K562 (cell line): ENCODE results near the gene SGTB. TPM values are rescaled to one million over a fixed set of nuclear protein-coding genes. Genes with fewer than 3 reads are reported as not detected.

Source experiments
- CBX8 ChIP-seq: fragments of 200-600 bp; sonication (generic); IDR thresholded peaks from 2 replicates; pipeline ENCODE4 v1.6.1; 2012; ENCODE audit warnings: borderline replicate concordance, mixed run types, low read depth, mild to moderate bottlenecking, moderate library complexity, mixed read lengths, low read length, control low read depth, inconsistent platforms; ENCODE audit not compliant: poor library complexity, severe bottlenecking; ENCODE audit errors: extremely low read depth
- FOXJ2 ChIP-seq: fragments of 200-800 bp; sonication (Bioruptor generic); IDR thresholded peaks from 2 replicates; pipeline ENCODE4 v1.6.1; 2016; ENCODE audit warnings: missing genetic modification characterization, missing compliant biosample characterization
- FOXP1 ChIP-seq: sonication (generic); formaldehyde crosslinking; IDR thresholded peaks from 2 replicates; pipeline ENCODE4 v1.8.0; 2022; ENCODE audit warnings: mild to moderate bottlenecking, missing genetic modification reagents
- MAZ ChIP-seq, 2 experiments: fragments of 450-650 bp in 1 of 2; sonication (generic) in 1 of 2; formaldehyde crosslinking; IDR thresholded peaks in 1 of 2; conservative IDR thresholded peaks in 1 of 2; 2 replicates each; pipeline versions ENCODE4 v1.4.0 to v1.5.0; 2020; ENCODE audit warnings: mild to moderate bottlenecking in 1 of 2, missing genetic modification reagents in 1 of 2
- POLR2A ChIP-seq: fragments of 450-650 bp; conservative IDR thresholded peaks from 2 replicates; pipeline ENCODE4 v1.6.1; 2016
- POLR2B ChIP-seq: fragments of 450-650 bp; IDR thresholded peaks from 2 replicates; pipeline ENCODE4 v1.6.1; 2018; ENCODE audit warnings: low read depth; ENCODE audit not compliant: partially characterized antibody
- POLR2H ChIP-seq: IDR thresholded peaks from 2 replicates; pipeline ENCODE4 v1.6.1; 2016; ENCODE audit warnings: missing genetic modification characterization, low read depth, mild to moderate bottlenecking, control low read depth, missing compliant biosample characterization, moderate library complexity
- PURB ChIP-seq: sonication (generic); formaldehyde crosslinking; IDR thresholded peaks from 2 replicates; pipeline ENCODE4 v1.9.0; 2021; ENCODE audit warnings: low read depth, mild to moderate bottlenecking, missing genetic modification reagents
- SOX6 ChIP-seq: fragments of 450-650 bp; IDR thresholded peaks from 2 replicates; pipeline ENCODE4 v1.6.1; 2014; ENCODE audit warnings: mild to moderate bottlenecking
- U2AF1 ChIP-seq: fragments of 200-400 bp; formaldehyde crosslinking; optimal IDR thresholded peaks from 2 replicates; pipeline ENCODE3; 2017; ENCODE audit warnings: mild to moderate bottlenecking, low read depth, low read length, moderate library complexity
- ZNF583 ChIP-seq: fragments of 250-450 bp; sonication (Bioruptor Pico); IDR thresholded peaks from 2 replicates; pipeline ENCODE4 v1.4.0; 2020
- polyA plus RNA-seq, 8 experiments: library from polyadenylated mRNA; depleted of rRNA in 4 of 8; stranded (reverse) in 5 of 8; unstranded in 3 of 8; fragments of >200 nt; fragmentation: Nextera tagmentation in 2 of 8; fragmentation: Illumina TruSeq in 1 of 8; extraction: Ambion mirVana in 2 of 8; extraction: Trizol in 1 of 8; gene quantifications; 2 replicates each; pipeline versions ENCODE4 v1.2.1 to v1.2.3, GENCODE V29; 2011 to 2014; ENCODE audit warnings: inconsistent platforms in 1 of 8, missing spikeins in 1 of 8
- total RNA-seq, 7 experiments: library from RNA; depleted of rRNA in 6 of 7; stranded (reverse); fragments of >200 nt in 6 of 7; fragmentation: Illumina TruSeq in 2 of 7; extraction: Trizol in 2 of 7; gene quantifications; 2 replicates each; pipeline versions ENCODE4 v1.2.1 to v1.2.3, GENCODE V29; 2011 to 2021; ENCODE audit warnings: low replicate concordance in 1 of 7
- TF ChIP-seq, protein P1 (sequence below): fragments of 450-650 bp; IDR thresholded peaks from 2 replicates; pipeline ENCODE4 v1.7.0; 2016; ENCODE audit warnings: borderline replicate concordance
- TF ChIP-seq, protein P2 (sequence below): sonication (generic); formaldehyde crosslinking; IDR thresholded peaks from 2 replicates; pipeline ENCODE4 v1.8.0; 2023; ENCODE audit warnings: mild to moderate bottlenecking, missing genetic modification reagents
- TF ChIP-seq, protein P3 (sequence below): sonication (generic); formaldehyde crosslinking; IDR thresholded peaks from 2 replicates; pipeline ENCODE4 v1.8.1; 2023; ENCODE audit warnings: mild to moderate bottlenecking, missing genetic modification reagents
- TF ChIP-seq, protein P4 (sequence below): fragments of 450-650 bp; IDR thresholded peaks from 2 replicates; pipeline ENCODE4 v1.6.1; 2017; ENCODE audit warnings: mild to moderate bottlenecking, moderate library complexity
- TF ChIP-seq, protein P5 (sequence below): fragments of 250-450 bp; sonication (Bioruptor Pico); IDR thresholded peaks from 2 replicates; pipeline ENCODE4 v1.9.0; 2021; ENCODE audit warnings: mild to moderate bottlenecking, inconsistent platforms
- TF ChIP-seq, protein P6 (sequence below): sonication (generic); formaldehyde crosslinking; IDR thresholded peaks from 2 replicates; pipeline ENCODE4 v1.8.0; 2022; ENCODE audit warnings: mild to moderate bottlenecking, low read depth, missing genetic modification reagents

Gene SGTB
- total and polyA plus RNA-seq, 9 of the 15 experiments (the other 6 are each of a cell fraction or from before 2014, with no cell fraction given) = 1.3 to 8.4 (median 4.8) TPM

DNA sequence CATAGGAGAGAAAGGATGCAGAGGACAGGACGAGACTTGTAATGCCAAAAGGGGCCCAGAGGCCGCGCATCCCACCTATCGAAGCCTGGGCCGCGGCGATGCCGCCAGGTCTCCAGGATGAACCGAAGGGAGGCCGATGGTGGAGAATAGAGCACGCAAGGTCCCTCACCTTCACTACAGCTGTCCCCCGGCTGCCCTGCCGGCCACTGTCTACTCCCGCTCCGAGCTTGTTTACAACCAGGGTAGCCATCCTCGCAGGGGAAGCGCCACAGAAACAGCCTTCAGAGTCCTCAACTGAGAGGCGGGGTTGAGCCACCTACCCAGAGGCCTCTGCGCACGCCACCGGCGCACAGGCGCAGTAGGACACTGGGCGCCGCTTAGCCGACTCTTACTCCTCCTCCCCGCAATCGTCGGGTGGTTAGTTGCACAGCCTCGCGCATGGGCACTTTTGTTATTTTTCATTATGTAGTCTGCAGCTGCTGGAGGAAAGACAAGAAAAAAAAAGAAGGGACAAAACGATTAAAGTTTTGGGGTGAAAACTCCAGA is 97.8 kb downstream of the SGTB start, which contains the start of gene TRIM23 (continued):
- TF ChIP-seq POLR2A (peak; percentile 77; the same call in 1 of the 2 replicates), FOXP1 (peak; percentile 68; the same call in 1 of the 2 replicates), SOX6 (no peak), PURB (CRISPR knock-in tag) (no peak), CBX8 (no peak), ZNF583 (CRISPR knock-in tag) (no peak), POLR2B (peak; percentile 67), FOXJ2 (tag) (peak; percentile 65; the same call in 1 of the 2 replicates), MAZ (CRISPR knock-in tag; conservative IDR thresholded peaks at IDR 0.05 in 1 of 2, IDR thresholded peaks at IDR 0.05 in 1 of 2) (peak in 1 of 2 experiments; percentile 66; a peak in 3 of 4 replicates), U2AF1 (no peak), POLR2H (no peak)
- TF ChIP-seq, protein P1, sequence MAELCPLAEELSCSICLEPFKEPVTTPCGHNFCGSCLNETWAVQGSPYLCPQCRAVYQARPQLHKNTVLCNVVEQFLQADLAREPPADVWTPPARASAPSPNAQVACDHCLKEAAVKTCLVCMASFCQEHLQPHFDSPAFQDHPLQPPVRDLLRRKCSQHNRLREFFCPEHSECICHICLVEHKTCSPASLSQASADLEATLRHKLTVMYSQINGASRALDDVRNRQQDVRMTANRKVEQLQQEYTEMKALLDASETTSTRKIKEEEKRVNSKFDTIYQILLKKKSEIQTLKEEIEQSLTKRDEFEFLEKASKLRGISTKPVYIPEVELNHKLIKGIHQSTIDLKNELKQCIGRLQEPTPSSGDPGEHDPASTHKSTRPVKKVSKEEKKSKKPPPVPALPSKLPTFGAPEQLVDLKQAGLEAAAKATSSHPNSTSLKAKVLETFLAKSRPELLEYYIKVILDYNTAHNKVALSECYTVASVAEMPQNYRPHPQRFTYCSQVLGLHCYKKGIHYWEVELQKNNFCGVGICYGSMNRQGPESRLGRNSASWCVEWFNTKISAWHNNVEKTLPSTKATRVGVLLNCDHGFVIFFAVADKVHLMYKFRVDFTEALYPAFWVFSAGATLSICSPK = no peak
- TF ChIP-seq, protein P2, sequence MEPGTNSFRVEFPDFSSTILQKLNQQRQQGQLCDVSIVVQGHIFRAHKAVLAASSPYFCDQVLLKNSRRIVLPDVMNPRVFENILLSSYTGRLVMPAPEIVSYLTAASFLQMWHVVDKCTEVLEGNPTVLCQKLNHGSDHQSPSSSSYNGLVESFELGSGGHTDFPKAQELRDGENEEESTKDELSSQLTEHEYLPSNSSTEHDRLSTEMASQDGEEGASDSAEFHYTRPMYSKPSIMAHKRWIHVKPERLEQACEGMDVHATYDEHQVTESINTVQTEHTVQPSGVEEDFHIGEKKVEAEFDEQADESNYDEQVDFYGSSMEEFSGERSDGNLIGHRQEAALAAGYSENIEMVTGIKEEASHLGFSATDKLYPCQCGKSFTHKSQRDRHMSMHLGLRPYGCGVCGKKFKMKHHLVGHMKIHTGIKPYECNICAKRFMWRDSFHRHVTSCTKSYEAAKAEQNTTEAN (CRISPR knock-in tag) = no peak
- TF ChIP-seq, protein P3, sequence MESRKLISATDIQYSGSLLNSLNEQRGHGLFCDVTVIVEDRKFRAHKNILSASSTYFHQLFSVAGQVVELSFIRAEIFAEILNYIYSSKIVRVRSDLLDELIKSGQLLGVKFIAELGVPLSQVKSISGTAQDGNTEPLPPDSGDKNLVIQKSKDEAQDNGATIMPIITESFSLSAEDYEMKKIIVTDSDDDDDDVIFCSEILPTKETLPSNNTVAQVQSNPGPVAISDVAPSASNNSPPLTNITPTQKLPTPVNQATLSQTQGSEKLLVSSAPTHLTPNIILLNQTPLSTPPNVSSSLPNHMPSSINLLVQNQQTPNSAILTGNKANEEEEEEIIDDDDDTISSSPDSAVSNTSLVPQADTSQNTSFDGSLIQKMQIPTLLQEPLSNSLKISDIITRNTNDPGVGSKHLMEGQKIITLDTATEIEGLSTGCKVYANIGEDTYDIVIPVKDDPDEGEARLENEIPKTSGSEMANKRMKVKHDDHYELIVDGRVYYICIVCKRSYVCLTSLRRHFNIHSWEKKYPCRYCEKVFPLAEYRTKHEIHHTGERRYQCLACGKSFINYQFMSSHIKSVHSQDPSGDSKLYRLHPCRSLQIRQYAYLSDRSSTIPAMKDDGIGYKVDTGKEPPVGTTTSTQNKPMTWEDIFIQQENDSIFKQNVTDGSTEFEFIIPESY (CRISPR knock-in tag) = no peak
- TF ChIP-seq, protein P4, sequence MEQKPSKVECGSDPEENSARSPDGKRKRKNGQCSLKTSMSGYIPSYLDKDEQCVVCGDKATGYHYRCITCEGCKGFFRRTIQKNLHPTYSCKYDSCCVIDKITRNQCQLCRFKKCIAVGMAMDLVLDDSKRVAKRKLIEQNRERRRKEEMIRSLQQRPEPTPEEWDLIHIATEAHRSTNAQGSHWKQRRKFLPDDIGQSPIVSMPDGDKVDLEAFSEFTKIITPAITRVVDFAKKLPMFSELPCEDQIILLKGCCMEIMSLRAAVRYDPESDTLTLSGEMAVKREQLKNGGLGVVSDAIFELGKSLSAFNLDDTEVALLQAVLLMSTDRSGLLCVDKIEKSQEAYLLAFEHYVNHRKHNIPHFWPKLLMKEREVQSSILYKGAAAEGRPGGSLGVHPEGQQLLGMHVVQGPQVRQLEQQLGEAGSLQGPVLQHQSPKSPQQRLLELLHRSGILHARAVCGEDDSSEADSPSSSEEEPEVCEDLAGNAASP = no peak
- TF ChIP-seq, protein P5, sequence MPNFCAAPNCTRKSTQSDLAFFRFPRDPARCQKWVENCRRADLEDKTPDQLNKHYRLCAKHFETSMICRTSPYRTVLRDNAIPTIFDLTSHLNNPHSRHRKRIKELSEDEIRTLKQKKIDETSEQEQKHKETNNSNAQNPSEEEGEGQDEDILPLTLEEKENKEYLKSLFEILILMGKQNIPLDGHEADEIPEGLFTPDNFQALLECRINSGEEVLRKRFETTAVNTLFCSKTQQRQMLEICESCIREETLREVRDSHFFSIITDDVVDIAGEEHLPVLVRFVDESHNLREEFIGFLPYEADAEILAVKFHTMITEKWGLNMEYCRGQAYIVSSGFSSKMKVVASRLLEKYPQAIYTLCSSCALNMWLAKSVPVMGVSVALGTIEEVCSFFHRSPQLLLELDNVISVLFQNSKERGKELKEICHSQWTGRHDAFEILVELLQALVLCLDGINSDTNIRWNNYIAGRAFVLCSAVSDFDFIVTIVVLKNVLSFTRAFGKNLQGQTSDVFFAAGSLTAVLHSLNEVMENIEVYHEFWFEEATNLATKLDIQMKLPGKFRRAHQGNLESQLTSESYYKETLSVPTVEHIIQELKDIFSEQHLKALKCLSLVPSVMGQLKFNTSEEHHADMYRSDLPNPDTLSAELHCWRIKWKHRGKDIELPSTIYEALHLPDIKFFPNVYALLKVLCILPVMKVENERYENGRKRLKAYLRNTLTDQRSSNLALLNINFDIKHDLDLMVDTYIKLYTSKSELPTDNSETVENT (CRISPR knock-in tag) = peak; percentile 35; the same call in 1 of the 2 replicates
- TF ChIP-seq, protein P6, sequence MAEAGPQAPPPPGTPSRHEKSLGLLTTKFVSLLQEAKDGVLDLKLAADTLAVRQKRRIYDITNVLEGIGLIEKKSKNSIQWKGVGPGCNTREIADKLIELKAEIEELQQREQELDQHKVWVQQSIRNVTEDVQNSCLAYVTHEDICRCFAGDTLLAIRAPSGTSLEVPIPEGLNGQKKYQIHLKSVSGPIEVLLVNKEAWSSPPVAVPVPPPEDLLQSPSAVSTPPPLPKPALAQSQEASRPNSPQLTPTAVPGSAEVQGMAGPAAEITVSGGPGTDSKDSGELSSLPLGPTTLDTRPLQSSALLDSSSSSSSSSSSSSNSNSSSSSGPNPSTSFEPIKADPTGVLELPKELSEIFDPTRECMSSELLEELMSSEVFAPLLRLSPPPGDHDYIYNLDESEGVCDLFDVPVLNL = no peak
